Left cardiac atrium (tissue), 4 donors: ENCODE measurements around the gene APOL4. TPM values are rescaled to one million over a fixed set of nuclear protein-coding genes. Genes with fewer than 3 reads are reported as not detected.
"Not testable (repeated sequence)": the region's sequence is repeated elsewhere in the genome, so short reads cannot be mapped to it uniquely, and the experiment has no call there.

Experiments
- ATAC-seq, 2 donors: fragments of 200-7000 bp; cut with Tn5 transposase; one replicate each; pipeline ENCODE4 v1.9.1; 2020; ENCODE audit warnings: mild to moderate bottlenecking in 2 of 2, moderate library complexity in 2 of 2
- DNase-seq: peaks from one replicate; pipeline ENCODE4 v3.0.0-alpha.2; 2020
- intact Hi-C, 2 donors: fragments of 100-400 bp; cut with DNase I; formaldehyde crosslinking; loops; one replicate each; pipeline versions ENCODE4 v1.14.1 to v1.15.1; 2022 to 2023
- total RNA-seq, 2 donors: library from RNA; stranded (reverse); fragmentation: NEBNext Ultra II Directional; extraction: Animal tissue kit (Norgen Biotek cat#: 25700); gene quantifications; one replicate each; pipeline ENCODE4 v1.2.1, GENCODE V29; 2021
- donor health status: DM: no; HTN: yes; CAD: no.
- donor health status: DM: no; HTN: yes; CAD: no; lungs with severe emphysema.
- donor health status: DM: yes; HTN: yes; CAD: no.
- donor health status: Dilated cardiomyopathy.

Gene APOL4
- total RNA-seq, 2 donors from 2014 or later, result 10.8 to 11.4 TPM

DNA sequence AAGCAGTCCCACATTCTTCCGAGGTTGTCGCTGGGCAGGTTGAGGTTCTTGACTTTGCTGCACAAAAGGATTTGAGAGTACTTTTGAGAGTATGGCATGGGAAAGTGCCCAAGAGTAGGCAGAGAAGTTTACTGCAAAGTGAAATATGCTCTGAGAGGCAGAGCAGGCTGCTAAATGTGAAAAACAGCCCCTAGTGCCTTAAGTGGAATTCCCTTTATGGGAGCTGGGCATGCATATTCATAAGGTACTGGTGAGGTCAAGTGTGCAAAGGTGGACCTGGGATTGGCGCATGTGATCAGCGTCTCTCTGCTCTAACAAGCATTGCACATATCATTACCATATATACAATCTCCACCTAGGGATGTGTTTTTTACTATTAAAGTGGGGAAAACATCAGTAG lies 12.0 kb upstream of the APOL4 start:
- DNase-seq (no peak), ATAC-seq (no peak)
- intact Hi-C loops, result no loop called here

- ATAC-seq (peak in 1 of 2 donors; percentile 39), DNase-seq (no peak)
Observed at GRCh38 chr22:36212901-36213300, 11.3 kb upstream of the APOL4 start.

GRCh38 chr22:36211237-36211861 lies 9.7 kb upstream of the APOL4 start:
- peak in 1 of 2 donors; percentile 70 for ATAC-seq
- no peak for DNase-seq
- intact Hi-C loops, result no loop called here

More at GRCh38 chr22:36212901-36213300, 11.3 kb upstream of the APOL4 start:
- intact Hi-C loops, result no loop called here

DNA sequence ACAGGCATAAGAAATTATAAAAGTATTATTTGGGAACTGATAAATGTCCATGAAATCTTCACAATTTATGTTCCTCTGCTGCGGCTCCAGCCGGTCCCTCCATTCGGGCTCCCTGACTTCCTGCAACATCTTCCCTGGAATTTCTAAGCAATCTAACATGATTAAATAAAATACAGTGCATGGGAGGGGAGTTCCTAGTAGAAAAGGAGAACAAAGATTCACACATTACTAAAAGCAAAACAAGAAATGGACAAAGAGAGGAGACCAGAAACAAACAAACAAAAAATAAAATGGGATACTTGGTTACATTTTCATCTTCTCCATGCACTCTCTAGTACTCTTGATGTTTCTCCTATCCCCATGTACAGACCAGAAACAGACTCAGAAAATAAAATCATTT lies 8.6 kb upstream of the APOL4 start:
- ATAC-seq (no peak), DNase-seq (no peak)
- intact Hi-C loops, result no loop called here

- ATAC-seq, intact Hi-C loops, DNase-seq: not testable (repeated sequence)
Observed at GRCh38 chr22:36209488-36209908, 7.9 kb upstream of the APOL4 start.

DNA sequence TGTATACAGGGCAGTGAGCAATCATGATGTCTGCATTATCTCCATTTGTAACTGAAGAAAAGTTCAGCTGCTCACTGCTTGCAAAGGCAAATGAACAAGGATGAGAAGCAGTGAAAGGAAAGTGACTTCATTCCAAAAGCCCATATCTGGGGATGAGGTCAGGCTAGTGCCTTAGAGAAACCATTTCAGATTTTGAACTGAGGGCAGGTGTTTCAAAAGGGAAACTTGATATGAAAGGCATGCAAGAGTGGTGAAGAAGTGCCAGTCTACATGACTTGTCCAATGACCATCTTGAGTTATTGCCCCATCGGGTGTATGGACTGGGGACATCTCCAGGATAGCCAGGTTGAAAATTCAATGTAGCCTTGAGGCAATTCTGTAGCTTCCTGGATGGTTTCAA lies 7.3 kb upstream of the APOL4 start:
- DNase-seq, result no peak
- ATAC-seq, result no peak
- intact Hi-C loops, result no loop called here

DNA sequence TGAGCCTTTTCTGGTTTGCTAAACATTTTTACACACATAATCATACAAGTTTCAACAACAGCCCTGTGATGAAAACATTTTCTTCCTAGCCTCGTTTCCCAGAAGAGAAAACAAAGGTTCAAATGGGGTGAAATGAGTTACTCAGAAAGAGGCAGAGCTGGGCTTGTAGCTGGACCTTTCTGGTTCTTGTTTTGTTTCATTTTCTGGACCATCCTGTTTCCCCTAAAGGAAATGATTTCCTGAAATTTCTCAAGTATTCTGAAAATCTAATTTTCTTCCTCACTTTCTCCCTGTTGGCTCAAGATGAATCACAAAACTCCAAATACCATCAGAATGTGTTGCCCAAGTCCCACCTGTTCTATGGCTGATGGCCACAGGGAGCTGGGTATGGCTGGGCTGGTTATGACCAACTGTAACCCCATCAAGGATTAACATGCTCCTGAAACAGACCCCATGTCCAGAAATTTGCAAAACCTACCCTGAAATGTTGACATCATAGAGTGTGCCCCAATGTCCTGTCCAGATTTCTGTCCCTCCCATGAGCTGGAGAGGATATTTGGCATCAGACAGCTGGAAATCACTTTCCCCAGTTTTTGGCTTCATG lies 6.7 kb upstream of the APOL4 start:
- intact Hi-C loops, result no loop called here
- DNase-seq (no peak), ATAC-seq (no peak)

GRCh38 chr22:36206255-36206654 lies 4.6 kb upstream of the APOL4 start:
- DNase-seq, result no peak
- ATAC-seq, result no peak
- intact Hi-C loops, result no loop called here

- intact Hi-C loops, DNase-seq, ATAC-seq: not testable (repeated sequence)
Observed at GRCh38 chr22:36205573-36205972, 4.0 kb upstream of the APOL4 start.

- ATAC-seq (no peak), DNase-seq (no peak)
- intact Hi-C loops, result no loop called here
Observed at GRCh38 chr22:36204632-36205015, 3.0 kb upstream of the APOL4 start.

DNA sequence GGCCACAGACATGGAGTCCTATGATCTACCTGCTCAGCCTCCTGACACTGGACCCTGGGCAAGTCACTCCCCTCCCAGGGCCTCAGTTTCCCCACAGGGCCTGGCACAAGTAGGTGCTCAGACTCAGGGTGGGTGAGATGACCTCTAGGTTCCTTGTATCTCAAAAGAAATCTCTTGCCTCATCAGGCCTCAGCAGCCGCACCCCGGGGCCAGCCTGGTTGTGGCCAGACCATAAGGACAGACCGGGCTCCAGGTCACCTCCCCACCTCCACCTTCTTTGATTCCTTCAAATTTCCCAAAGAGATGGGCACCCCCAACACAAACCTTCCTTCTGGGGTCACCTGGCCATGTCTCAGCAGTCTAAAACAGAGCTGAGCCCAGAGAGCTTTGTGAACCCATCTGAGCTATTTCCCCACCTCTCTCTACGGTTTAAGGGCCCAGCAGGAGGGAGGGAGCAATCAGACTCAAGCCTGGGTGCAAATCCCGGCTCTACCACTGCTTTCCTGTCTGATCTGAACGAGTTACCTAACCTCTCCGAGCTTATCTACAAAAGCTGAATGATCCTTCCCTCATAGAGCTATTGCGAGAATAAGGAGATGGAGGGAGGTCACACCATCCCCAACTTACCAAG lies 2.5 kb upstream of the APOL4 start:
- ATAC-seq (no peak), DNase-seq (no peak)
- intact Hi-C loops, result no loop called here

DNA sequence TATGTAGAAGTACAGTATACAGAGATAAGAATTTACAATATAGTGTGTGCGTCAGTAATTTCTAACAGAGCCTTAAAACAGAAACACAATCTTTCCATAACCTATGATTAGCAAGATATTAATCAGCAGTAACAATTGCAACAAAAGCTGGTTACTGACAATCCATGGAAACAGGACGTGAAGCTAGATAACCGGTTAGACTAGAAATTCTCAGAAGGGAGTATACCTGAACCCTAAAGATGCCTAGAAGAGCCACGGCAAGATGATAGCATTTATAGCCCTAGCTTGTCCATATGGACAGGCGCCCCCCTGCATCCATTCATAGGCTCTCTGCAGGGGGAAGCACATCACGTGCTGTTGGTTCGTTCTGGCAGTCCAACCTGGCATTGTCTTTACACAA lies 1.8 kb upstream of the APOL4 start:
- intact Hi-C loops, DNase-seq, ATAC-seq: not testable (repeated sequence)

- DNase-seq, ATAC-seq, intact Hi-C loops: not testable (repeated sequence)
Observed at GRCh38 chr22:36202906-36203305, 1.3 kb upstream of the APOL4 start.

- DNase-seq, intact Hi-C loops: not testable (repeated sequence)
- ATAC-seq, result peak in 1 of 2 donors; percentile 30
Observed at GRCh38 chr22:36201025-36201424, 584 bp downstream of the APOL4 start.

- ATAC-seq (no peak), DNase-seq (no peak)
- intact Hi-C loops, result loop anchor here (5.0 to 10.0 kb wide), 4 partner anchors 38 to 286 kb away; partner anchors contain the start of genes APOL2 (in 1 of the 2) and TXN2 (in 1 of the 2)
Observed at GRCh38 chr22:36199001-36199551, 2.5 kb downstream of the APOL4 start.

DNA sequence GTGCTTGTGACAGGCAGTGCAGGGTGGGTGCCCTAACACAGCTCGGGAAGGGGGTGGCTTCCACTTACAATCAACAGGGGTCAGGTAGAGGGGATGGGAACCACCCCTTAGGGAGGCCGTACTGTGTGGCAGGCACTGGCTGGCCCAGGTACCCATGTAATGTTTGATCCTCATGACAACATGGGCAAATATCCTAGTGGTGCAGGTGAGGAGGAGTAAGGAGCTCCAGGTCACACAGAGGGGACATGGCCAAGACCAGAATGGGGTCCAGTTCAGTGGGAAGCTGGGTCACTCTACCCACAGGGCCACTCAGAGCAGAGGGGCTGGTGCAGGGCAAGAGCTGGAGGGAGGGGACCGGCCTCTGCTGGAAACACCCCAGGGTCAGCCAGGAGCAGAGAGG lies 3.1 kb downstream of the APOL4 start:
- ATAC-seq (no peak), DNase-seq (no peak)
- intact Hi-C loops, result loop anchor here (5.0 to 10.0 kb wide), 4 partner anchors 39 to 286 kb away; partner anchors contain the start of genes APOL2 (in 1 of the 2) and TXN2 (in 1 of the 2)

- ATAC-seq (peak in 1 of 2 donors; percentile 5), DNase-seq (no peak)
- intact Hi-C loops, result loop anchor here (5.0 to 10.0 kb wide), 4 partner anchors 40 to 287 kb away; partner anchors contain the start of genes APOL2 (in 1 of the 2) and TXN2 (in 1 of the 2)
Observed at GRCh38 chr22:36197514-36198146, 4.0 kb downstream of the APOL4 start.

DNA sequence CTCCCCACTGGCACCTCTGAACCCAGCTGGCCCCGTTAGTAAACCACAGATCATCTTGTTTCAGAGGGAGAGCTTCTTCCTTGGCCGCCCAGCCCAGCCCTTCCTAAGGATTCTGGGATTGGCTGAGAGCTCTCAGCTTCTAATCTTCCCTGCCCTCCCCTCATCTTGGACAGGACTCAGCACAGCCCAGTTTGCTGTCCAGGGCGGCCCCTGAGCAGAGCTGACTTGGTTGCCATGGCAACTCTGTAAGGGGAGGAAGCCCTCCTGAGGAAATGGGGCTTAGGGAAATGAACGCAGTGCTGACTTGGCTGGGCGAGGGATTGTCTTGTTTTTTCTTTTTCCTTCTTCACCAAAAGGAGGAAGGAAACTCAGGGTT lies 4.6 kb downstream of the APOL4 start:
- intact Hi-C loops, result loop anchor here (5.0 to 10.0 kb wide), 4 partner anchors 40 to 288 kb away; partner anchors contain the start of genes APOL2 (in 1 of the 2) and TXN2 (in 1 of the 2)
- DNase-seq (peak; percentile 84), ATAC-seq (peak; percentile 38 to 73)
